ENCODE data around the gene ZFTA. TPM values are rescaled to one million over a fixed set of nuclear protein-coding genes. Genes with fewer than 3 reads are reported as not detected.
A peak's percentile ranks its signal among the peaks of the same experiment; 100 is the strongest.
"Not testable (repeated sequence)": the region's sequence is repeated elsewhere in the genome, so short reads cannot be mapped to it uniquely, and the experiment has no call there.

ZFTA gene
- total RNA-seq, 1 experiment from 2014 or later, result 8.6 TPM

DNA sequence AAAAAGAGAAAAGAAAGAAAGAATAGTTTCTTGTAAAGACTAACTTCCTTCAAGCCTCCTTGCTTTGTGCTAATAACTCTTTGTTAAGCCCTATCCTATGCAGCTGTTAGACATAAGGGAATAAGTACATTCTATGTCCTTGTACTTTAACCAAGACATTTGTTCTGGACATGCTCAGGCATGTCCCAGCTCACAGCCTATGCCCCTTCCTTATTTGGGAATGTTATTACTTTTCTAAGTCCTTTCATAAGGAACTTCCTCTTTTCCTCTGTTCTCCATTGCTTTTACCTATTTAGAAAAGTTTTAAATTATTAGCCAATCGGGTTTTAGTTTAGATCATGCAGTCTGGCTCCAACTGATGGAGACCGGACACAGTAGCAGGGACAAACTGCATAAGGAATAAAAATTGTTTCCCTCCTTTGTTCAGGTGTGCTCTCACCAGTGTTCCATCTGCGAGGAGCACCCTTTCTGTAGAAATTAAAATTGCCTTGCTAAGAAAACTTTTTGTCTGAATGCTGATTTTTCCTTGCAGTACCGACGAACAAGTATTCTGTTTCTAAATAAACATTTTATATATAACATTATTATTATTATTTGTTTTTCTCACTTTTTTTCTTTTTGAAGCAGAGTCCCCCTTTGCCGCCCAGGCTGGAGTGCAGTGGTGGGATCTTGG is 23.1 kb upstream of the ZFTA start:
- Histone ChIP-seq H3K27me3 (no peaks in the 10 kb centered on the region), H3K36me3 (no peaks in the 10 kb centered on the region), H3K9me3 (peaks cover 5% of the 10 kb centered on the region; the same call in 1 of the 2 replicates), H3K4me3 (no peak overlapping the region)
- DNase-seq, result no peak

GRCh38 chr11:63785823-63786222 is 17.2 kb upstream of the ZFTA start:
- no peak overlapping the region for H3K4me3 ChIP-seq
- DNase-seq, result no peak
- H3K9me3 ChIP-seq, result no peaks in the 10 kb centered on the region
- no peaks in the 10 kb centered on the region for H3K27me3 ChIP-seq
- H3K36me3 ChIP-seq, result no peaks in the 10 kb centered on the region

DNA sequence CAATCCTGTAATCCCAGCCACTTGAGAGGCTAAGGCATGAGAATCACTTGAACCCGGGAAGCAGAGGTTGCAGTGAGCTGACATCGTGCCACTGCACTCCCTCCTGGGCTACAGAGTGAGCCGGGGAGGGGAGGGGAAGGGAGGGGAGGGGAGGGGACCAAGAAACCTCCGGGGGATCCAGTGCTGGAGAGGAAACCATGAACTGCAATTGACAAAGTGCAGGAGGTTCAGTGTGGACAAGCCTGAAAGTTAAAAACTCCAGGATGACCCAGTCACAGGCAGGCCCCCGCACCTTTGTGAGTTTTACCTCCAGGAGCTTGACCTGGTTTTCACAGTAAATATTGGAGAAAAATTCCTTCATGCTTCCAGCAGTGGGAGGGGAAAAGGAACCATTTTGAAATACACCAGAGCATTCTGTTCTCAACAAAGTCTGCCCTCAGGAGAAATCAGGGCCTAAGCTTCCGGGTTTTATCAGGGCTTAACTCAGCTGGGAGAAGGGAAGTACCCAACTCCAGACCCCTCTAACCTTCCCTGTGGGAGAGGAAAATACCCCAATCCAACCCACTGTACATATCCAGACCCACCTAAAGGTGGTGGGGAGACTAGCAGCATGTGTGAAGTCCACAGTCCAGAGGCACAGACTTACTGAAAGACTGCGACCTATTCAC is 15.5 kb upstream of the ZFTA start:
- no peak for DNase-seq
- no peaks in the 10 kb centered on the region for H3K36me3 ChIP-seq
- no peak overlapping the region for H3K4me3 ChIP-seq
- no peaks in the 10 kb centered on the region for H3K27me3 ChIP-seq
- H3K9me3 ChIP-seq, result no peaks in the 10 kb centered on the region

DNA sequence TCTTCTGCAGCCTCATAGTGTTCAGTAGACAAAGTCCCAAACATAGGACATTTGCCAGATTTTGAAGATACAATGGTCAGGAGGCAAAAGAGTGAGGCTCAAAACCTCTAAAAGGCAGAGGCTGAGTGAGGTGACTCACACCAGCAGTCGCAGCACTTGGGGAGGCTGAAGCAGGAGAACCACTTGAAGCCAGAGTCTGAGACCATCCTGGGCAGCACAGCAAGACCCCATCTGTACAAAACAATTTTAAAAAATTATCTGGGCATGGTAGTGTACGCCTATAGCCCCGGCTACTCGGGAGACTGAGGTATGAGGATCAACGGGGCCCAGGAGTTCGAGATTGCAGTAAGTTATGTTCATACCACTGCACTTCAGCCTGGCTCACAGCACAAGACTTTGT is 14.2 kb upstream of the ZFTA start:
- H3K9me3 ChIP-seq, result no peaks in the 10 kb centered on the region
- no peak for DNase-seq
- no peaks in the 10 kb centered on the region for H3K27me3 ChIP-seq
- H3K36me3 ChIP-seq, result no peaks in the 10 kb centered on the region
- H3K4me3 ChIP-seq, result no peak overlapping the region

DNA sequence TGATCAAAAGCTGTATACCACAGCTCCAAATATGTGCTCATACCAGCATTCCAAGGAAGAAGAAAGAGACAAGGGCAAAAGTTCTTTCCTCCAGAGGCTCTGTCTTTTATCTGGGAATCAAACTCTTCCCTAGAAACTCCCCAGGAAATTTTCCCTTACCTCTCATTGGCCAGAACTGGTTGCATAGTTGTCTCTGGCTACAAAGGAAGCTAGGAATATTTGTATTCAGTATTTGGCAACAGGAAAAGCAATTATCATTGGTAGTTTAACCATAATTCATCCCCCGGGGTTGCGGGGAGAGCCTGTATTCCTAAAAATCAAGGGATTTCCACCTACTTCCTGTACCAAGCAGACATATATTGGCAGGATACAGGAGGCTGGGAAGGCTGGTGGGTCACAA is 10.5 kb upstream of the ZFTA start:
- no peaks in the 10 kb centered on the region for H3K9me3 ChIP-seq
- DNase-seq, result no peak
- no peaks in the 10 kb centered on the region for H3K27me3 ChIP-seq

GRCh38 chr11:63775191-63775590 is 6.6 kb upstream of the ZFTA start:
- no peak for DNase-seq
- no peaks in the 10 kb centered on the region for H3K27me3 ChIP-seq
- H3K4me3 ChIP-seq, result no peak overlapping the region
- no peaks in the 10 kb centered on the region for H3K9me3 ChIP-seq
- H3K36me3 ChIP-seq, result no peaks in the 10 kb centered on the region

More for the DNA sequence above, 10.5 kb upstream of the ZFTA start:
- Histone ChIP-seq H3K4me3 (no peak overlapping the region), H3K36me3 (no peaks in the 10 kb centered on the region)

DNA sequence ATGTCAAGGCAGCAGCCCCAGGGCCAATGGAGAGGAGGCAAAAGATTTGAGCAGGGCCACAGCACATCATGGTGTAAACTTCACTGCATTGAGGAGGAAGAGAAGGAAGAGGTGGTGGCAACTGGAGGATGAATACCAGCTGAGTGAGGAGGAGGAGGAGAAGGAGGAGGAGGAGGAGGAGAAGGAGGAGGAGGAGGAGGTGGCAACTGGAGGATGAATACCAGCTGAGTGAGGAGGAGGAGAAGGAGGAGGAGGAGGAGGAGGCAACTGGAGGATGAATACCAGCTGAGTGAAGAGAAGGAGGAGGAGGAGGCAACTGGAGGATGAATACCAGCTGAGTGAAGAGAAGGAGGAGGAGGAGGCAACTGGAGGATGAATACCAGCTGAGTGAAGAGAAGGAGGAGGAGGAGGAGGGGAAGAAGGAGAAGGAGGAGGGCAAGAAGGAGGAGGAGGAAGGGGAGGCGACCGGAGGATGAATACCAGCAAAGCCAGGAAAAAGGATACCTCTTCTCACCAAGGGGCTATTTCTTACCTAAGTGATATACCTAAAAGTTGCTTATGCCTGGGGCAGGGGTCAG is 3.3 kb upstream of the ZFTA start:
- H3K36me3 ChIP-seq, DNase-seq, H3K4me3 ChIP-seq, H3K27me3 ChIP-seq, H3K9me3 ChIP-seq: not testable (repeated sequence)

DNA sequence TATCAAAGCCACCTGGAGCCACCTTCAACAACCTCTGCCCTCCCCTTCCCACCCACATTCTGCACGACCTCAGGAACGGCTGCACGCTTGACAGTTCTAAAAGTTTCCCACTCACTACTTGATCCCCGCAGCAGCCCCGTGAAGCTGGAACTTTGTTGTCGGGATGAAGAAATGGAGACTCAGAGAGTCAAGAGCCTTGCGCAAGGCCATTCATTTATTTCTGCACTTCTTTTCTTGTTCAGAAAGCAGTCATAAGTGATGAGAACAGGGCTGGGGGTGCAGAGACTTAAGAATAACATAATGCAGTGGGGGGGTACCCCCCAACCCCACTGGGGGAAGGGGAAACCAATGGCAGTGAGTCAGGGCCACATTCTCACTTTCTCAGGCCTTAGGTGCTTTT is 2.2 kb upstream of the ZFTA start:
- Histone ChIP-seq H3K4me3 (no peak overlapping the region), H3K36me3 (no peaks in the 10 kb centered on the region), H3K9me3 (no peaks in the 10 kb centered on the region), H3K27me3 (no peaks in the 10 kb centered on the region)
- no peak for DNase-seq

DNA sequence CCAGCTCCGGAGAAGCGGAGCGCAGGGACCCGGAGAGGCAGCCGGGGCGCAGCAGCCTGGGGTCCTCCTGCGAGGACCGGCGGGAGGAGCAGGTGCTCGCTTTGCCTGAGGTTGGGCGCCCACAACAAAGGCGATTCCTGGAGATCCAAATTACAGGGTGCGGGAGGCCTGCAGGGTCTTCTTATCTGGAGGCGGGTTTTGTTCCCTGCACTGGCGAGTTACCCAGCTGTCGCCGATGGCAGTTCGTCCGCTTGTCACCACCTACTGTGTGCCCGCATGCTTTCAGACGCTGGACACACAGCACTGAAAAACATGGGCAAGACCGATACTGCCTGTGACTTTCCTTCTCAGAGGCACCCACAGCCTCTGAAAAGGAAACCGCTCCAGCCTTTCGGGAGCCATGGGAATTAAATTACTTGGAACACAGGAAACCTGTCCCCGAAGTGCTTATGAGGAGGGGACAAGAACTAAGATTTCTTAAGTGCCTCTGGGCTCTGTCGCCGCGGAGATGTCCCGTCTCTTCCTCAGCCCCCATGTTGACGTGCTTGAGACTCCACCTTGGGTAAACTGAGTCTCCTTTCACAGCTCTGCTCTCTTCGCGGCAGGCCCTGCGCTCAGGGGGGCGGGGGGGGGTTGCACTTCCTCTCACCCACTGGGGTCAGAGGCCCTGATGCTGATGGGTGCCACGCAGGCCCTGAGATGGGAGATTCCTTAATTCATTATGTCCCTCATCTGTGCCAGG is 1.3 kb upstream of the ZFTA start:
- no peaks in the 10 kb centered on the region for H3K36me3 ChIP-seq
- no peak overlapping the region; the same call in 1 of the 2 replicates for H3K4me3 ChIP-seq
- H3K27me3 ChIP-seq, result no peaks in the 10 kb centered on the region
- H3K9me3 ChIP-seq, result no peaks in the 10 kb centered on the region
- DNase-seq, result no peak

DNA sequence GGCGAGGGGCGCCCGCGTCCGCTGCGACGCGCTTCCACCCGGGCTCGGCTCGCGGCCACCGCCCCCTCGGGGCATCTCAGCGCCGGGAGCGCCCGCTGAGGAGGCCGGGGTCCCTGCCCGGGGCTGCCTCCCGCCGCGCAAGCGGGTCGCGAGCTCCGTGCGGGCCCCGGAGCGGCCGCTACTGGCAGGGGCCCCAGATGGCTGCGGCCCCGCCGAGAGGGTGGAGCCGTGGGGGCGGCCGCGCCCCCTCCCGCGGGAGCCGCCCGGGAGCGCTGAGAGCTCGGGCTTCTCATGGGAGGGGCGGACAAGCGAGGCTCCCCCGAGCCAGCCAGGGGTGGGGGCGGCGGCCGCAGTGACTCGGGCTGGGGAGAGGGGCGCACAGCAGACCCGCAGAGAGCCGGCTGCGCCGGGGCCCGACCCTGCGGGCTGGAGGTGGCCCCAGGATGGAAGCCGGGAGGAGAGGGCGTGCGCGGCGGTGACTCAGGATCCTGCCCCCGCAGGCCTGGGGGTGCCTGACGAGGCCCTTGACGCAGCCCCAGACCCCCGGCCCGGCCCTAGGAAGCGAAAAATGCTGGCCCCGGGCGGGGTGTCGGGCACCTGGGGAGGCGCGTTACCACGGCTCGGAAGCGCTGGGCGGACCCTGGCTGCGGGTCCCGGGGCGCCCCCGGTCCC is 603 bp upstream of the ZFTA start:
- Histone ChIP-seq H3K4me3 (peak overlapping the region; percentile 52), H3K9me3 (no peaks in the 10 kb centered on the region), H3K27me3 (no peaks in the 10 kb centered on the region), H3K36me3 (no peaks in the 10 kb centered on the region)
- peak; percentile 55 for DNase-seq

- H3K36me3 ChIP-seq, result no peaks in the 10 kb centered on the region
- peak overlapping the region; percentile 61 for H3K4me3 ChIP-seq
- H3K9me3 ChIP-seq, result no peaks in the 10 kb centered on the region
- H3K27me3 ChIP-seq, result no peaks in the 10 kb centered on the region
- peak; percentile 59 for DNase-seq
Measured at GRCh38 chr11:63767565-63768236, 874 bp downstream of the ZFTA start.

DNA sequence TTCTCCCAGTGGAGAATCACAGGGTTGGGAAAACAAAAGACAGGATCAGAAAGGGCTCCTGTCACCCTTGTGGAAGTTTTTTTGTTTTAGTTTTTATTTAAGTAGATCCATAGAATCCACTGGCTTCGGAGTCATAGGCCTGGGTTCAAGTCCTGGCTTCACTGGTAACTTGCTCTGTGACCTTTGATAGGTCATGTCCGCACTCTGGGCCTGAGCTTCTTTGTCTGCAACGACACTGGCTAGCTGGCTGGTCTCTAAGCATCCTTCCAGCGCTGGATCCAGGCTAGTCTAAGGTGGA is 1.4 kb downstream of the ZFTA start:
- Histone ChIP-seq H3K36me3 (no peaks in the 10 kb centered on the region), H3K27me3 (no peaks in the 10 kb centered on the region), H3K4me3 (peak overlapping the region; percentile 61), H3K9me3 (no peaks in the 10 kb centered on the region)
- no peak for DNase-seq

- DNase-seq, result no peak
- H3K9me3 ChIP-seq, result no peaks in the 10 kb centered on the region
- peak overlapping the region; percentile 61 for H3K4me3 ChIP-seq
- H3K36me3 ChIP-seq, result no peaks in the 10 kb centered on the region
- no peaks in the 10 kb centered on the region for H3K27me3 ChIP-seq
Measured at GRCh38 chr11:63766531-63767235, 1.9 kb downstream of the ZFTA start.

DNA sequence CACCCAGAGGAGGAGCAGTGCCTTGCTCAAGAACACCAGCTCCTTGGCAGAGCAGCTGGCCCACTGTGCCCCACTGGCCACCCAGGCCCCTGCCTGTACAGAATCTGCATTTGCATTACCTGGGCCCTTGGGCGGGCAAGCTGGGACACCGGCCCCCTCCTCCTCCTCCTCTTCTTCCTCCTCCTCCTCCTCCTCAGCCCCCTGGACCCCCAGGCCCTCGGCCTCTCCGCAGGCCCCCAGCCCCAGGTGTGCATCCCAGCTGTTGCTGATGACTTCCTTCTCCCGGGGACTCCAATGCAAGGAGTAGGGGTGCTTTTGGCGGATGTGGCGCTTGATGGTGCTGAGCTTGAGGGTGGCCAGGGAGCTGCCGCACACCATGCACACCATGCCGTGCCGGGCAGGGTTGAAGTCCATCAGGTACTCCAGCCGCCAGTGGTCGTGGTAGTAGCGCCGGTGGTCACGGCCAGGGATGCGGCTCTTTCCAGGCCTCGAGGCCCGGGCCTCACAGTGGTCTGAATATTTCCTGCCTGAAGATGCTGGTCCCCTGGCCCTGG is 2.8 kb downstream of the ZFTA start:
- no peak overlapping the region for H3K4me3 ChIP-seq
- DNase-seq, result no peak
- H3K9me3 ChIP-seq, result no peaks in the 10 kb centered on the region

GRCh38 chr11:63764679-63765647 is 3.6 kb downstream of the ZFTA start:
- Histone ChIP-seq H3K9me3 (no peaks in the 10 kb centered on the region), H3K36me3 (peaks cover 11% of the 10 kb centered on the region), H3K4me3 (no peak overlapping the region), H3K27me3 (no peaks in the 10 kb centered on the region)
- no peak for DNase-seq

More for the DNA sequence above, 2.8 kb downstream of the ZFTA start:
- no peaks in the 10 kb centered on the region for H3K27me3 ChIP-seq
- peaks cover 3% of the 10 kb centered on the region for H3K36me3 ChIP-seq
